Tibial nerve (tissue), 4 donors: Measurements from ENCODE around the gene FCGR1A.
"Not testable (repeated sequence)": the region's sequence is repeated elsewhere in the genome, so short reads cannot be mapped to it uniquely, and the experiment has no call there.

ENCODE experiments used
- CTCF ChIP-seq, 5 experiments: fragments of 200-600 bp in 3 of 5; fragments of 450-650 bp in 2 of 5; sonication (generic) in 3 of 5; IDR thresholded peaks; one replicate each; pipeline ENCODE4 v1.5.1; 2016 to 2019; ENCODE audit warnings: antibody characterized with exemption in 5 of 5, mild to moderate bottlenecking in 3 of 5, moderate library complexity in 2 of 5
- EP300 ChIP-seq, 2 donors: sonication (generic); formaldehyde crosslinking; IDR thresholded peaks; one replicate each; pipeline ENCODE4 v1.6.1; 2017; ENCODE audit warnings: antibody characterized with exemption in 2 of 2, mild to moderate bottlenecking in 1 of 2
- POLR2A ChIP-seq, 2 donors: fragments of 450-650 bp; IDR thresholded peaks; one replicate each; pipeline ENCODE4 v1.6.1; 2017; ENCODE audit warnings: antibody characterized with exemption in 2 of 2, mild to moderate bottlenecking in 2 of 2, moderate library complexity in 2 of 2

GRCh38 chr1:149810697-149811405 lies 28.4 kb downstream of the FCGR1A start:
- TF ChIP-seq CTCF, POLR2A, EP300 (IDR thresholded peaks at IDR 0.05): not testable (repeated sequence)
